H1 (cell line): Measurements from ENCODE around the gene BRCA2. TPM values are rescaled to one million over a fixed set of nuclear protein-coding genes. Genes with fewer than 3 reads are reported as not detected.

Experiments
- CREB1 ChIP-seq: IDR thresholded peaks from 2 replicates; pipeline ENCODE4 v1.6.1; 2012; ENCODE audit warnings: inconsistent platforms
- RAD21 ChIP-seq, 2 experiments: IDR thresholded peaks in 1 of 2; conservative IDR thresholded peaks in 1 of 2; 2 replicates each; pipeline ENCODE4 v1.6.1; 2011; ENCODE audit warnings: low read depth in 2 of 2, low read length in 2 of 2, improper control_type of control experiment in 1 of 2, inconsistent platforms in 1 of 2, mild to moderate bottlenecking in 1 of 2, moderate library complexity in 1 of 2
- SIN3A ChIP-seq, 2 experiments: IDR thresholded peaks in 1 of 2; conservative IDR thresholded peaks in 1 of 2; 2 replicates each; pipeline ENCODE4 v1.6.1; 2011 to 2012; ENCODE audit warnings: low read length in 2 of 2, improper control_type of control experiment in 1 of 2, low read depth in 1 of 2, mild to moderate bottlenecking in 1 of 2
- TEAD4 ChIP-seq: IDR thresholded peaks from 2 replicates; pipeline ENCODE4 v1.6.1; 2012; ENCODE audit warnings: low read depth, low read length, inconsistent platforms, mixed read lengths
- polyA plus RNA-seq, 7 experiments: library from polyadenylated mRNA; depleted of rRNA in 3 of 7; stranded (reverse) in 5 of 7; unstranded in 2 of 7; fragments of >200 nt in 5 of 7; fragments of 200-250 nt in 2 of 7; gene quantifications; 1 replicate in 5 of 7; 2 replicates in 1 of 7; 4 replicates in 1 of 7; pipeline versions ENCODE4 v1.2.1 to v1.2.3, GENCODE V29; 2011 to 2013; ENCODE audit warnings: missing spikeins in 2 of 7, mixed read lengths in 2 of 7
- total RNA-seq: library from RNA; stranded (reverse); fragmentation: NEBNext Ultra II Directional; extraction: Animal tissue kit (Norgen Biotek cat#: 25700); gene quantifications from 2 replicates; pipeline ENCODE4 v1.2.1, GENCODE V29; 2021
- TF ChIP-seq, protein P1 (sequence below): IDR thresholded peaks from 2 replicates; pipeline ENCODE4 v1.6.1; 2012; ENCODE audit warnings: inconsistent platforms

BRCA2 gene
- total and polyA plus RNA-seq, 2 of the 8 experiments (the other 6 are each of a cell fraction or from before 2014, with no cell fraction given) = 4.2 to 24.9 TPM

GRCh38 chr13:32414580-32414979 is 99.3 kb downstream of the BRCA2 start (continued):
- no peak for TF ChIP-seq CREB1
- no peak for TF ChIP-seq TEAD4
- no peak for TF ChIP-seq RAD21 (IDR thresholded peaks at IDR 0.05 in 1 of 2, conservative IDR thresholded peaks at IDR 0.05 in 1 of 2; ENCODE audit: low read depth in 2 of 2, low read length in 2 of 2)
- TF ChIP-seq, protein P1, sequence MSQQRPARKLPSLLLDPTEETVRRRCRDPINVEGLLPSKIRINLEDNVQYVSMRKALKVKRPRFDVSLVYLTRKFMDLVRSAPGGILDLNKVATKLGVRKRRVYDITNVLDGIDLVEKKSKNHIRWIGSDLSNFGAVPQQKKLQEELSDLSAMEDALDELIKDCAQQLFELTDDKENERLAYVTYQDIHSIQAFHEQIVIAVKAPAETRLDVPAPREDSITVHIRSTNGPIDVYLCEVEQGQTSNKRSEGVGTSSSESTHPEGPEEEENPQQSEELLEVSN = no peak
- no peak for TF ChIP-seq SIN3A (conservative IDR thresholded peaks at IDR 0.05 in 1 of 2, IDR thresholded peaks at IDR 0.05 in 1 of 2; ENCODE audit: low read depth in 1 of 2, low read length in 2 of 2)
